GM18861 (cell line): Measurements from ENCODE around the gene VPS35L.

Source experiments
- ATAC-seq: cut with Tn5 transposase; IDR thresholded peaks from one replicate; pipeline ENCODE4 v1.9.1; 2021; ENCODE audit not compliant: unreplicated experiment

Gene VPS35L

GRCh38 chr16:19555186-19555937 lies at the start of gene VPS35L:
VPS35L (plus strand) TSS chr16:19555703; CDS start chr16:19555730, 27 bp downstream.
- peak; percentile 96 for ATAC-seq

GRCh38 chr16:19506965-19507364 lies 48.5 kb upstream of the VPS35L start:
- no peak for ATAC-seq

GRCh38 chr16:19507867-19508266 lies 47.6 kb upstream of the VPS35L start:
- no peak for ATAC-seq

GRCh38 chr16:19512297-19512696 lies 43.2 kb upstream of the VPS35L start:
- ATAC-seq: no peak

GRCh38 chr16:19513377-19514053 lies 42.0 kb upstream of the VPS35L start:
- no peak for ATAC-seq

- no peak for ATAC-seq
Observed at GRCh38 chr16:19515757-19516156, 39.7 kb upstream of the VPS35L start.

GRCh38 chr16:19517424-19518089 lies 37.9 kb upstream of the VPS35L start:
- no peak for ATAC-seq

GRCh38 chr16:19518388-19518787 lies 37.1 kb upstream of the VPS35L start:
- ATAC-seq: no peak

GRCh38 chr16:19520861-19521331 lies 34.6 kb upstream of the VPS35L start:
- ATAC-seq: no peak

- peak; percentile 61 for ATAC-seq
Observed at GRCh38 chr16:19521471-19522396, 33.8 kb upstream of the VPS35L start, which contains the start of gene GDE1. GDE1 (minus strand) TSS chr16:19522098; CDS start chr16:19521964, 134 bp downstream.

- ATAC-seq: no peak
Observed at GRCh38 chr16:19522397-19522732, 33.1 kb upstream of the VPS35L start.

- ATAC-seq: no peak
Observed at GRCh38 chr16:19522760-19523159, 32.7 kb upstream of the VPS35L start.

GRCh38 chr16:19523184-19523558 lies 32.3 kb upstream of the VPS35L start:
- ATAC-seq: no peak

- ATAC-seq: peak; percentile 56
Observed at GRCh38 chr16:19523559-19524355, 31.7 kb upstream of the VPS35L start, which contains the start of gene CCP110. CCP110 (plus strand) TSS chr16:19523942; CDS start chr16:19527882, 3,940 bp downstream.

- ATAC-seq: no peak
Observed at GRCh38 chr16:19524356-19524615, 31.2 kb upstream of the VPS35L start.

GRCh38 chr16:19524616-19525384 lies 30.7 kb upstream of the VPS35L start:
- no peak for ATAC-seq

GRCh38 chr16:19525385-19525723 lies 30.1 kb upstream of the VPS35L start:
- ATAC-seq: no peak

- ATAC-seq: no peak
Observed at GRCh38 chr16:19527161-19527560, 28.3 kb upstream of the VPS35L start.

- no peak for ATAC-seq
Observed at GRCh38 chr16:19528666-19529065, 26.8 kb upstream of the VPS35L start.
